PC-3 (cell line): ENCODE results near the gene CD164L2. TPM values are rescaled to one million over a fixed set of nuclear protein-coding genes. Genes with fewer than 3 reads are reported as not detected.

Experiments
- ATAC-seq: fragments of 200-7000 bp; cut with Tn5 transposase; 2 replicates; pipeline ENCODE4 v1.9.1; 2020; ENCODE audit warnings: mild to moderate bottlenecking, moderate library complexity
- BruUV-seq: library from RNA; stranded (reverse); fragments of 400-500 nt; replicated peaks from 2 replicates; lab custom pipeline; 2021; lab: Mats Ljungman, UMichigan
- CTCF ChIA-PET: fragments of 300-600 bp; sonication (Branson Sonifier 250); formaldehyde crosslinking; loops from one replicate; lab custom pipeline; 2022; ENCODE audit warnings: antibody characterized with exemption; lab: Charles Lee
- POLR2A ChIA-PET: fragments of 300-600 bp; sonication (Branson Sonifier 250); formaldehyde crosslinking; loops from one replicate; lab custom pipeline; 2022; ENCODE audit warnings: antibody characterized with exemption; ENCODE audit not compliant: unreplicated experiment; lab: Charles Lee
- DNase-seq: peaks from one replicate; pipeline ENCODE4 v3.0.0-alpha.2; 2015
- H2AFZ ChIP-seq: fragments of 300-600 bp; sonication (generic); 2 replicates; pipeline ENCODE4 v1.6.0; 2016; ENCODE audit warnings: antibody characterized with exemption, low read length
- H3F3A ChIP-seq: fragments of 300-600 bp; sonication (generic); one replicate; pipeline ENCODE4 v1.6.0; 2017; ENCODE audit warnings: antibody characterized with exemption, low read length, control low read depth, mild to moderate bottlenecking; ENCODE audit not compliant: unreplicated experiment
- H3K27ac ChIP-seq: fragments of 300-600 bp; sonication (generic); 2 replicates; pipeline ENCODE4 v1.5.1; 2016; ENCODE audit warnings: mild to moderate bottlenecking, low read length
- H3K27me3 ChIP-seq: fragments of 300-600 bp; sonication (generic); 2 replicates; pipeline ENCODE4 v1.6.1; 2016; ENCODE audit warnings: low read length, mixed read lengths
- H3K36me3 ChIP-seq: fragments of 300-600 bp; sonication (generic); 2 replicates; pipeline ENCODE4 v1.6.1; 2016; ENCODE audit warnings: low read depth, mixed run types, low read length, mixed read lengths
- H3K4me1 ChIP-seq: fragments of 300-600 bp; sonication (generic); 2 replicates; pipeline ENCODE4 v1.5.1; 2016; ENCODE audit warnings: low read length; ENCODE audit not compliant: insufficient read depth
- H3K4me2 ChIP-seq: fragments of 300-600 bp; sonication (generic); 2 replicates; pipeline ENCODE4 v1.6.0; 2016; ENCODE audit warnings: low read length
- H3K4me3 ChIP-seq: fragments of 300-600 bp; sonication (generic); 2 replicates; pipeline ENCODE4 v1.5.1; 2016; ENCODE audit warnings: mild to moderate bottlenecking, low read length, mixed read lengths
- H3K79me2 ChIP-seq: fragments of 300-600 bp; sonication (generic); 2 replicates; pipeline ENCODE4 v1.6.1; 2017; ENCODE audit warnings: low read length, mixed read lengths
- H3K9ac ChIP-seq: fragments of 300-600 bp; sonication (generic); 2 replicates; pipeline ENCODE4 v1.6.0; 2016; ENCODE audit warnings: mild to moderate bottlenecking, low read length
- H3K9me2 ChIP-seq: fragments of 300-600 bp; sonication (generic); replicated peaks from 2 replicates; pipeline ENCODE4 v1.6.1; 2016; ENCODE audit warnings: mixed run types, low read length, mixed read lengths
- H3K9me3 ChIP-seq: fragments of 300-600 bp; sonication (generic); 2 replicates; pipeline ENCODE4 v1.6.1; 2016; ENCODE audit warnings: low read length, mixed read lengths
- H4K20me1 ChIP-seq: fragments of 300-600 bp; sonication (generic); 2 replicates; pipeline ENCODE4 v1.6.1; 2016; ENCODE audit warnings: low read length, mixed read lengths
- CTCF ChIP-seq: fragments of 300-600 bp; sonication (generic); conservative IDR thresholded peaks from 2 replicates; pipeline ENCODE4 v1.5.1; 2017; ENCODE audit warnings: antibody characterized with exemption, low read depth, mild to moderate bottlenecking, low read length
- EZH2 ChIP-seq: fragments of 300-600 bp; sonication (generic); IDR thresholded peaks from one replicate; pipeline ENCODE4 v1.6.1; 2017; ENCODE audit warnings: antibody characterized with exemption, mild to moderate bottlenecking, low read length; ENCODE audit not compliant: unreplicated experiment
- EZH2phosphoT487 ChIP-seq: fragments of 300-600 bp; sonication (generic); IDR thresholded peaks from 2 replicates; pipeline ENCODE4 v1.6.1; 2018; ENCODE audit warnings: mild to moderate bottlenecking, antibody characterized with exemption, low read length, borderline replicate concordance
- intact Hi-C: fragments of 100-400 bp; cut with micrococcal nuclease; formaldehyde crosslinking; loops from 2 replicates; pipeline ENCODE4 v1.9.0; 2023
- total RNA-seq: library from RNA; depleted of rRNA; stranded (reverse); fragments of >200 nt; gene quantifications from 2 replicates; pipeline ENCODE4 v1.2.3, GENCODE V29; 2014

Gene CD164L2
- total RNA-seq, 1 experiment from 2014 or later: 0.47 TPM

DNA sequence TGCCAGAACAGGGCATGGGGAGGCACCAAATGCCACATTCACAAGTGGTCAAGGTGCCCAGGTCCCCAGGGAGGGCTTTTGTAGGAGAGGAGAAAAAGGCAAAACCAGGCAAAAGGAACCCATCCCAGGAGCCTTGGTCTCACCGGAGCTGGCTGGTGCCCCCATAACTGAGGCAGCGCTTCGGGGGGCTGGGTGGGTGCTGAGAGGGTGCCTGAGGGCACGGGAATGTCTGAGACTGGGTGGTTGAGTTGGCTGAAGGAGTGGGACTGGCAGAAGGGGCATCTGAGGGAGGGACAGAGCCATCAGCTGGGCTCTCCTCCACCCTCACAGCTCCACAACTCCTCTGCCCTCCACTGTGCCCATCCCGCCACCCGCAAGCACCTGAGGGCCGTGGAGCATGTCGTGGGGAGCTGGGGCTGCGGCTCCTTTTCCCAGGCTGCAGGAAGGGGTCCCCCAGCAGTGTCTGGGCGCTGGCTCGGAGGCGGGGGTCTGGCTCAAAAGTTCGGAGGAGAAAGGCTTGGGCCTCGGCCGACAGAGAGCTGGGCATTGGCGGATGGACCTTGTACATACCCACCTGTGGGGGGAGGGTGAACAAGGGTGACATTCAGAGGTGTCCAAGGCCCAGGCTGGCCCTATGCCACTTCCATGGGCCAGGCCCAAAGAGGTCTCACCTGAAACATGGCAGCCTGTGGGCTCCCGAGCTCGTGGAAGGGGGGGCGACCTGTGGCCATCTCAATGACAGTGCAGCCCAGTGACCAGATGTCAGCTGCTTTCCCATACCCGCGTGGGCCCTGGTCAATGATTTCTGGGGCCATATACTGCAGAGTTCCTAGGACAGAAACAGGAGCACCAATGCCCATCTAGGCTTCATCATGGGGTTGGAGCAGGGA is 24.9 kb downstream of the CD164L2 start:
- POLR2A ChIA-PET: no interaction called here
- Histone ChIP-seq H3K9me3 (no peaks in the 10 kb centered on the region), H3K4me1 (no peaks in the 10 kb centered on the region), H3K4me2 (no peak overlapping the region), H3K27me3 (no peaks in the 10 kb centered on the region), H3F3A (no peaks in the 10 kb centered on the region), H3K9me2 (no peaks in the 10 kb centered on the region), H3K79me2 (no peaks in the 10 kb centered on the region), H3K4me3 (no peak overlapping the region), H3K9ac (no peak overlapping the region), H2AFZ (no peak overlapping the region), H3K36me3 (peaks cover 12% of the 10 kb centered on the region), H4K20me1 (no peaks in the 10 kb centered on the region), H3K27ac (no peak overlapping the region)
- DNase-seq (no peak), ATAC-seq (no peak)
- TF ChIP-seq EZH2 (no peak), EZH2phosphoT487 (no peak), CTCF (no peak)
- no TSS peak for BruUV-seq
- CTCF ChIA-PET: interaction anchor here (0.6 to 1.5 kb wide), 2 partner anchors 8 to 315 kb away, joined by 4 to 5 read pairs; partner anchors contain the start of gene MAP3K6
- intact Hi-C loops: no loop called here

DNA sequence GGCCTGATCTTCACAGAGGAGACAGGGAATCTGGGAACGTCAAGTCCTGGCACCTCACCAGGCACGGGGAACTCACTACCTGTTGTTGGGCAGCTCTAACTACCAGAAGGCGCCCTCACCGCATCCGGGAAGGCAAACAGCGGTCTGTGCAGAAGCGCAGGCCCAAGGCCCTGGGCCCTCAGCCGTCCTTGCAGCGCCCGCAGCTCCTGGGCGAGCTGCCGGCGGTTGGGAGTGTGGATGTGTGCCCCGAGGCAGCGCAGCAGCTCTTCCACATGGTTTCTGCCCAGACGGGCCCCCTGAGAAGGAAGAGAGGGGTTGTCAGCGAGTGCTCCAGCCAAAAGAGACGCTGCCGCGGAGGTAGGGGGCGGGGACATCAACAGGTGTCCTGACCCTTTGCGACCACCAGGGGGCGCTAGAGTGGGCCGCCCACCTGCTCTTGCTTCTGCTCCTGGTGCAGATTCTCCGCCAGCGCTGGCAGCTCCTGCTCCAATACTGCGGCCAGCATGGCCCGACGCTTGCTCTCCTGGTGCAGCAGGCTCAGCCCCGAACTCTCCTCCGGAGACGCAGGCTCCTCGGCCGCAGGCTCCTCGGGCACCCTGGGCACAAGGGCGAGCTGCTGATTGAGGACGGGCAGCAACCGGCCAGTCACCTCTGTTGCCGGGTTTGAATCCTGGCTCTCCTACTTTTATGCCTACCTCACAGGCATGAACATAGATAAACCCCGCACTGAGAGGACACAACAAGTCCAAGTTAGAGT is 25.7 kb downstream of the CD164L2 start:
- intact Hi-C loops: no loop called here
- no peak overlapping the region for H3K9ac ChIP-seq
- TF ChIP-seq EZH2: no peak
- peak; percentile 88 for TF ChIP-seq CTCF
- no peak for TF ChIP-seq EZH2phosphoT487
- H3K4me1 ChIP-seq: no peaks in the 10 kb centered on the region
- BruUV-seq: TSS peak; percentile 10
- H3K4me2 ChIP-seq: no peak overlapping the region
- no peak overlapping the region for H3K4me3 ChIP-seq
- no peak overlapping the region for H3K27ac ChIP-seq
- DNase-seq (peak; percentile 44), ATAC-seq (peak; percentile 75)
- no peaks in the 10 kb centered on the region for H3F3A ChIP-seq
- H3K9me3 ChIP-seq: no peaks in the 10 kb centered on the region
- no peaks in the 10 kb centered on the region for H3K79me2 ChIP-seq
- H3K36me3 ChIP-seq: peaks cover 12% of the 10 kb centered on the region
- no peak overlapping the region for H2AFZ ChIP-seq
- H3K27me3 ChIP-seq: no peaks in the 10 kb centered on the region
- H4K20me1 ChIP-seq: no peaks in the 10 kb centered on the region
- CTCF ChIA-PET: interaction anchor here (0.6 to 1.5 kb wide), 2 partner anchors 9 to 314 kb away, joined by 4 to 5 read pairs; partner anchors contain the start of gene MAP3K6
- POLR2A ChIA-PET: no interaction called here
- no peaks in the 10 kb centered on the region for H3K9me2 ChIP-seq
